NCI-H1436 treated with DMSO at 0.1 percent for 48 hours (cell line): ENCODE measurements around the gene CIZ1.
A peak's percentile ranks its signal among the peaks of the same experiment; 100 is the strongest.

Source experiments
- DNase-seq: peaks from one replicate; lab custom pipeline; 2025; lab: John Stamatoyannopoulos, UW

CIZ1 gene

GRCh38 chr9:128163027-128163515 is 28.3 kb downstream of the CIZ1 start:
- no peak for DNase-seq

GRCh38 chr9:128162215-128163026 is 29.0 kb downstream of the CIZ1 start:
- DNase-seq = no peak

- no peak for DNase-seq
Measured at GRCh38 chr9:128161215-128161902, 30.0 kb downstream of the CIZ1 start.

- DNase-seq = no peak
Measured at GRCh38 chr9:128160603-128160987, 30.8 kb downstream of the CIZ1 start.

GRCh38 chr9:128159784-128160602 is 31.4 kb downstream of the CIZ1 start, which contains the start of gene BBLN:
TSS of gene BBLN (plus strand) at chr9:128160265. CDS start at chr9:128160408, 143 bp downstream.
- DNase-seq = peak; percentile 60

- no peak for DNase-seq
Measured at GRCh38 chr9:128159522-128159783, 31.9 kb downstream of the CIZ1 start.

- DNase-seq = no peak
Measured at GRCh38 chr9:128155736-128156500, 35.5 kb downstream of the CIZ1 start.

- no peak for DNase-seq
Measured at GRCh38 chr9:128153947-128154695, 37.3 kb downstream of the CIZ1 start.

GRCh38 chr9:128153060-128153946 is 38.1 kb downstream of the CIZ1 start:
- DNase-seq = no peak

- DNase-seq = no peak
Measured at GRCh38 chr9:128152133-128153059, 39.0 kb downstream of the CIZ1 start.

GRCh38 chr9:128151309-128152132 is 39.9 kb downstream of the CIZ1 start:
- no peak for DNase-seq

GRCh38 chr9:128150594-128151308 is 40.6 kb downstream of the CIZ1 start:
- no peak for DNase-seq

- no peak for DNase-seq
Measured at GRCh38 chr9:128149951-128150593, 41.3 kb downstream of the CIZ1 start.

- DNase-seq = no peak
Measured at GRCh38 chr9:128149001-128149701, 42.2 kb downstream of the CIZ1 start, which contains the start of gene LCN2. TSS of gene LCN2 (plus strand) at chr9:128149453. CDS start at chr9:128149526, 73 bp downstream.

GRCh38 chr9:128148509-128149000 is 42.8 kb downstream of the CIZ1 start:
- DNase-seq = no peak

- no peak for DNase-seq
Measured at GRCh38 chr9:128146591-128147120, 44.7 kb downstream of the CIZ1 start.
